Heart left ventricle (tissue), 16 donors: ENCODE data around the gene MOGAT2. TPM values are rescaled to one million over a fixed set of nuclear protein-coding genes. Genes with fewer than 3 reads are reported as not detected.

Experiments used
- ATAC-seq, 4 donors: fragments of 200-7000 bp; cut with Tn5 transposase; one replicate each; pipeline ENCODE4 v1.9.1; 2020 to 2022; ENCODE audit warnings: moderate library complexity in 4 of 4, mild to moderate bottlenecking in 3 of 4, moderate number of reproducible peaks in 1 of 4
- DNase-seq, 5 donors: peaks; one replicate each; pipeline ENCODE4 v3.0.0-alpha.2; 2020
- H3K27ac ChIP-seq, 12 donors: fragments of 200-600 bp; sonication (generic) in 4 of 12; one replicate each; pipeline versions ENCODE4 v1.5.0 to v1.8.0; 2016 to 2022; ENCODE audit warnings: mild to moderate bottlenecking in 2 of 12
- H3K27me3 ChIP-seq, 9 donors: fragments of 200-600 bp; sonication (generic) in 2 of 9; one replicate each; pipeline versions ENCODE4 v1.5.1 to v1.8.0; 2016 to 2022; ENCODE audit warnings: mild to moderate bottlenecking in 3 of 9
- H3K36me3 ChIP-seq, 9 donors: fragments of 200-600 bp; sonication (generic) in 2 of 9; one replicate each; pipeline versions ENCODE4 v1.5.0 to v1.8.0; 2018 to 2022; ENCODE audit warnings: mild to moderate bottlenecking in 2 of 9
- H3K4me1 ChIP-seq, 12 donors: fragments of 200-600 bp; sonication (generic) in 4 of 12; one replicate each; pipeline versions ENCODE4 v1.5.0 to v1.8.0; 2016 to 2022; ENCODE audit warnings: mild to moderate bottlenecking in 3 of 12
- H3K4me3 ChIP-seq, 12 donors: fragments of 200-600 bp; sonication (generic) in 4 of 12; one replicate each; pipeline versions ENCODE4 v1.5.0 to v1.8.0; 2017 to 2022; ENCODE audit warnings: mild to moderate bottlenecking in 9 of 12, moderate library complexity in 4 of 12
- H3K9me3 ChIP-seq, 12 donors: fragments of 200-600 bp; sonication (generic) in 4 of 12; one replicate each; pipeline versions ENCODE4 v1.5.0 to v1.8.0; 2016 to 2022; ENCODE audit warnings: mild to moderate bottlenecking in 1 of 12
- CTCF ChIP-seq, 12 donors: fragments of 200-600 bp; sonication (generic) in 4 of 12; IDR thresholded peaks; one replicate each; pipeline versions ENCODE4 v1.5.0 to v1.8.0; 2018 to 2022; ENCODE audit warnings: antibody characterized with exemption in 12 of 12, mild to moderate bottlenecking in 5 of 12
- POLR2A ChIP-seq, 2 donors: fragments of 450-650 bp; IDR thresholded peaks; one replicate each; pipeline ENCODE4 v1.6.1; 2017; ENCODE audit warnings: antibody characterized with exemption in 2 of 2, mild to moderate bottlenecking in 2 of 2, moderate library complexity in 2 of 2
- WGBS, 4 donors: extraction: QIAGEN DNeasy Blood & Tissue Kit in 2 of 4; methylation state at CpG; one replicate each; pipeline versions ENCODE4 v1.1.5 to v1.1.7; 2013 to 2018; 5-methylcytosine and 5-hydroxymethylcytosine counted together
- intact Hi-C, 10 donors: fragments of 100-400 bp; cut with DNase I; formaldehyde crosslinking; loops; one replicate each; pipeline versions ENCODE4 v1.11.1 to v1.14.2; 2022
- polyA plus RNA-seq, 2 donors: library from polyadenylated mRNA; stranded (reverse); fragments of 200-250 nt; gene quantifications; one replicate each; pipeline ENCODE4 v1.2.3, GENCODE V29; 2013
- total RNA-seq, 9 donors: library from RNA; depleted of rRNA in 2 of 9; stranded (reverse); fragments of >200 nt in 2 of 9; fragmentation: NEBNext Ultra II Directional in 3 of 9; extraction: Animal tissue kit (Norgen Biotek cat#: 25700) in 3 of 9; gene quantifications; one replicate each; pipeline versions ENCODE4 v1.1.0 to v1.2.4, GENCODE V29; 2016 to 2023
- donor health status: ischemic (EF 13 %, LVEDD 7.1; RV severe dilation, severe dysfunction).
- donor health status: healthy with polysubstance abuse.
- donor health status: DM: no; HTN: yes; CAD: no.
- donor health status: DM: no; HTN: no; CAD: no.
- donor health status: ischemic (EF 25% LVEDD 6.9; RV normal size, moderate dysfunction).
- donor health status: ischemic (EF 25% LVEDD 5.7; RV mildly dilated, moderate dysfunction).
- donor health status: healthy.
- donor health status: DM: yes; HTN: yes; CAD: no.
- donor health status: ischemic (EF 35%, LVEDD 5.7; RV mildly dilated, moderate dysfunction).
- donor health status: nonischemic (EF 11% LVEDD 7.7; RV severe dilation, severe dysfunction).
- donor health status: DM: yes; HTN: yes; CAD: no.
- donor health status: PGD.
- donor health status: ischemic (EF 29% LVEDD 5.4; RV normal size, mild dysfunction).
- donor health status: nonischemic (EF 23%, LVEDD 6.1; RV moderate dilation, normal function).

The MOGAT2 gene
- total and polyA plus RNA-seq, 11 donors = 0.04 to 0.27 (median 0.22) TPM; not detected in 7

- ATAC-seq = no peak
- 86 to 91% (median 90%) methylated on average over 3 of the region's 3 CpGs for WGBS, 4 donors
- Histone ChIP-seq H3K27me3 (peaks cover 0 to 13% (median 0%) of the 10 kb centered on the region in 9 donors), H3K9me3 (peaks cover 0 to 19% (median 4%) of the 10 kb centered on the region in 12 donors), H3K4me3 (no peak overlapping the region), H3K27ac (no peak overlapping the region), H3K36me3 (no peaks in the 10 kb centered on the region), H3K4me1 (peaks cover 0 to 9% (median 0%) of the 10 kb centered on the region in 12 donors)
- intact Hi-C loops = no loop called here
- TF ChIP-seq CTCF (IDR thresholded peaks at IDR 0.05) = no peak
- TF ChIP-seq POLR2A (IDR thresholded peaks at IDR 0.05) = no peak
- DNase-seq = no peak
Measured at GRCh38 chr11:75689863-75690609, 27.6 kb upstream of the MOGAT2 start.

GRCh38 chr11:75691804-75692203 lies 25.8 kb upstream of the MOGAT2 start:
- TF ChIP-seq POLR2A (IDR thresholded peaks at IDR 0.05) (no peak), CTCF (IDR thresholded peaks at IDR 0.05) (no peak)
- Histone ChIP-seq H3K36me3 (no peaks in the 10 kb centered on the region), H3K4me1 (peaks cover 0 to 9% (median 0%) of the 10 kb centered on the region in 12 donors), H3K27me3 (peaks cover 0 to 6% (median 0%) of the 10 kb centered on the region in 9 donors), H3K4me3 (no peak overlapping the region), H3K27ac (no peak overlapping the region), H3K9me3 (peaks cover 0 to 5% (median 0%) of the 10 kb centered on the region in 12 donors)
- WGBS, 4 donors = 84 to 91% (median 88%) methylated on average over 4 of the region's 4 CpGs
- intact Hi-C loops = loop anchor here in 1 of 10 donors (2.0 kb wide), 1 partner anchor 21 kb away; no protein-coding TSS in a partner anchor
- DNase-seq (no peak), ATAC-seq (no peak)

GRCh38 chr11:75697906-75698581 lies 19.6 kb upstream of the MOGAT2 start:
- no peak for DNase-seq
- Histone ChIP-seq H3K9me3 (peaks cover 0 to 5% (median 0%) of the 10 kb centered on the region in 12 donors), H3K36me3 (no peaks in the 10 kb centered on the region), H3K4me3 (no peak overlapping the region), H3K27me3 (no peaks in the 10 kb centered on the region), H3K4me1 (peaks cover 0 to 5% (median 0%) of the 10 kb centered on the region in 12 donors), H3K27ac (no peak overlapping the region)
- TF ChIP-seq POLR2A (IDR thresholded peaks at IDR 0.05) (no peak), CTCF (IDR thresholded peaks at IDR 0.05) (no peak)
- intact Hi-C loops = no loop called here
- no peak for ATAC-seq
- 85 to 91% (median 86%) methylated on average over 4 of the region's 4 CpGs for WGBS, 4 donors

GRCh38 chr11:75700940-75701339 lies 16.7 kb upstream of the MOGAT2 start:
- Histone ChIP-seq H3K36me3 (no peaks in the 10 kb centered on the region), H3K4me1 (peaks cover 0 to 6% (median under 1%) of the 10 kb centered on the region in 12 donors), H3K4me3 (no peak overlapping the region), H3K27ac (no peak overlapping the region), H3K9me3 (no peaks in the 10 kb centered on the region), H3K27me3 (no peaks in the 10 kb centered on the region)
- intact Hi-C loops = loop anchor here in 2 of 10 donors (10.0 kb wide), 2 partner anchors 106 to 156 kb away; no protein-coding TSS in a partner anchor
- DNase-seq (no peak), ATAC-seq (peak; percentile 46 to 71 (median 63))
- TF ChIP-seq CTCF (IDR thresholded peaks at IDR 0.05) (no peak), POLR2A (IDR thresholded peaks at IDR 0.05) (no peak)
- WGBS, 4 donors = 39 to 50% (median 43%) methylated on average over 2 of the region's 2 CpGs
